Loucy (cell line): ENCODE data around the gene DPH3.

Source experiments
- H2AFZ ChIP-seq: fragments of 200-600 bp; sonication (generic); 2 replicates; pipeline ENCODE4 v1.6.0; 2016; ENCODE audit warnings: antibody characterized with exemption, mild to moderate bottlenecking, low read length, moderate library complexity
- H3F3A ChIP-seq: fragments of 200-600 bp; 2 replicates; pipeline ENCODE4 v1.6.0; 2016; ENCODE audit warnings: antibody characterized with exemption, low read depth, mild to moderate bottlenecking
- H3K27me3 ChIP-seq: fragments of 200-600 bp; sonication (generic); 2 replicates; pipeline ENCODE4 v1.6.1; 2014; ENCODE audit warnings: low read length, mild to moderate bottlenecking; ENCODE audit not compliant: insufficient read depth, poor library complexity, severe bottlenecking
- H3K36me3 ChIP-seq: fragments of 200-600 bp; sonication (generic); 2 replicates; pipeline ENCODE4 v1.6.1; 2016; ENCODE audit warnings: low read length; ENCODE audit not compliant: insufficient read depth
- H3K4me1 ChIP-seq: fragments of 200-600 bp; sonication (generic); 2 replicates; pipeline ENCODE4 v1.5.1; 2014; ENCODE audit warnings: low read length, mild to moderate bottlenecking; ENCODE audit not compliant: insufficient read depth, poor library complexity, severe bottlenecking
- H3K4me2 ChIP-seq: fragments of 200-600 bp; sonication (generic); 2 replicates; pipeline ENCODE4 v1.6.0; 2014; ENCODE audit warnings: antibody characterized with exemption, low read length, low read depth, mild to moderate bottlenecking; ENCODE audit not compliant: poor library complexity, severe bottlenecking
- H3K4me3 ChIP-seq: fragments of 200-600 bp; sonication (generic); 2 replicates; pipeline ENCODE4 v1.5.1; 2014; ENCODE audit warnings: low read length, mild to moderate bottlenecking, mixed read lengths; ENCODE audit not compliant: poor library complexity, severe bottlenecking
- H3K79me2 ChIP-seq: fragments of 200-600 bp; sonication (generic); 2 replicates; pipeline ENCODE4 v1.6.1; 2014; ENCODE audit warnings: low read length; ENCODE audit not compliant: insufficient read depth
- H3K9ac ChIP-seq: fragments of 200-600 bp; sonication (generic); 2 replicates; pipeline ENCODE4 v1.6.0; 2014; ENCODE audit warnings: mild to moderate bottlenecking, low read depth, low read length, moderate library complexity; ENCODE audit not compliant: poor library complexity, severe bottlenecking
- H3K9me2 ChIP-seq: fragments of 200-600 bp; sonication (generic); replicated peaks from 2 replicates; pipeline ENCODE4 v1.6.1; 2016; ENCODE audit warnings: low read depth, low read length, mixed read lengths
- H3K9me3 ChIP-seq: fragments of 200-600 bp; sonication (generic); 2 replicates; pipeline ENCODE4 v1.6.1; 2014; ENCODE audit warnings: mild to moderate bottlenecking, antibody characterized with exemption, low read length, low read depth; ENCODE audit not compliant: insufficient read depth
- H4K20me1 ChIP-seq: fragments of 200-600 bp; sonication (generic); 2 replicates; pipeline ENCODE4 v1.6.0; 2014; ENCODE audit warnings: antibody characterized with exemption, low read length, mild to moderate bottlenecking; ENCODE audit not compliant: insufficient read depth, poor library complexity, severe bottlenecking
- CTCF ChIP-seq: fragments of 200-600 bp; sonication (generic); conservative IDR thresholded peaks from 2 replicates; pipeline ENCODE4 v1.5.1; 2014; ENCODE audit warnings: mild to moderate bottlenecking, antibody characterized with exemption, low read length
- EZH2phosphoT487 ChIP-seq: fragments of 200-600 bp; IDR thresholded peaks from 2 replicates; pipeline ENCODE4 v1.6.1; 2018; ENCODE audit warnings: antibody characterized with exemption, mild to moderate bottlenecking, moderate library complexity, borderline replicate concordance

The DPH3 gene

GRCh38 chr3:16288664-16289063 lies 23.9 kb upstream of the DPH3 start:
- H3K4me2 ChIP-seq: no peak overlapping the region
- peaks cover 9% of the 10 kb centered on the region; the same call in 1 of the 2 replicates for H3F3A ChIP-seq
- TF ChIP-seq CTCF (no peak), EZH2phosphoT487 (no peak)
- no peak overlapping the region for H3K9ac ChIP-seq
- peaks cover 7% of the 10 kb centered on the region; the same call in 1 of the 2 replicates for H3K79me2 ChIP-seq
- peaks cover 22% of the 10 kb centered on the region for H3K36me3 ChIP-seq
- H4K20me1 ChIP-seq: no peaks in the 10 kb centered on the region
- H3K9me2 ChIP-seq: no peaks in the 10 kb centered on the region
- H3K4me3 ChIP-seq: no peak overlapping the region
- peaks cover 6% of the 10 kb centered on the region; the same call in 1 of the 2 replicates for H3K9me3 ChIP-seq
- H2AFZ ChIP-seq: no peak overlapping the region
- peaks cover 22% of the 10 kb centered on the region for H3K4me1 ChIP-seq
- no peaks in the 10 kb centered on the region for H3K27me3 ChIP-seq

GRCh38 chr3:16286751-16287543 lies 22.2 kb upstream of the DPH3 start:
- Histone ChIP-seq H3K9me3 (no peaks in the 10 kb centered on the region), H2AFZ (no peak overlapping the region), H3K4me3 (no peak overlapping the region), H3K27me3 (no peaks in the 10 kb centered on the region), H3K9ac (no peak overlapping the region), H3K4me1 (peaks cover 22% of the 10 kb centered on the region), H3K36me3 (peaks cover 10% of the 10 kb centered on the region; the same call in 1 of the 2 replicates), H3F3A (peaks cover 9% of the 10 kb centered on the region; the same call in 1 of the 2 replicates), H3K4me2 (no peak overlapping the region), H3K79me2 (no peaks in the 10 kb centered on the region), H4K20me1 (no peaks in the 10 kb centered on the region), H3K9me2 (no peaks in the 10 kb centered on the region)
- TF ChIP-seq CTCF (no peak), EZH2phosphoT487 (no peak)

- Histone ChIP-seq H3K4me1 (peaks cover 15% of the 10 kb centered on the region), H3K9me3 (no peaks in the 10 kb centered on the region), H4K20me1 (no peaks in the 10 kb centered on the region), H3K4me2 (no peak overlapping the region), H3K4me3 (no peak overlapping the region), H3K79me2 (no peaks in the 10 kb centered on the region), H3K9ac (no peak overlapping the region), H3K36me3 (peaks cover 10% of the 10 kb centered on the region; the same call in 1 of the 2 replicates), H3K9me2 (no peaks in the 10 kb centered on the region), H3F3A (peaks cover 5% of the 10 kb centered on the region; the same call in 1 of the 2 replicates), H3K27me3 (no peaks in the 10 kb centered on the region), H2AFZ (no peak overlapping the region)
- TF ChIP-seq EZH2phosphoT487 (no peak), CTCF (no peak)
Observed at GRCh38 chr3:16286161-16286560, 21.4 kb upstream of the DPH3 start.
